Effector memory CD4-positive, alpha-beta T cell (primary cell): ENCODE measurements around the gene MTHFSD.

Experiments used
- DNase-seq, 3 donors: peaks; one replicate each; pipeline ENCODE4 v3.0.0-alpha.2; 2020
- H3K27ac ChIP-seq: 2 replicates; pipeline ENCODE4 v1.7.0; 2013; ENCODE audit warnings: mild to moderate bottlenecking, low read length, moderate library complexity; ENCODE audit not compliant: insufficient read depth, poor library complexity, severe bottlenecking
- H3K27me3 ChIP-seq: replicated peaks from 2 replicates; pipeline ENCODE4 v1.7.0; 2013; ENCODE audit warnings: mild to moderate bottlenecking, low read length; ENCODE audit not compliant: insufficient read depth, control insufficient read depth, poor library complexity, severe bottlenecking
- H3K36me3 ChIP-seq: 2 replicates; pipeline ENCODE4 v1.7.0; 2013; ENCODE audit warnings: mild to moderate bottlenecking, low read length, moderate library complexity; ENCODE audit not compliant: control insufficient read depth, insufficient read depth
- H3K4me1 ChIP-seq: 2 replicates; pipeline ENCODE4 v1.7.0; 2013; ENCODE audit warnings: low read length, mild to moderate bottlenecking; ENCODE audit not compliant: control insufficient read depth, insufficient read depth, poor library complexity, severe bottlenecking
- H3K4me3 ChIP-seq: 2 replicates; pipeline ENCODE4 v1.7.0; 2013; ENCODE audit warnings: low read length, low read depth, mild to moderate bottlenecking; ENCODE audit not compliant: insufficient read depth, poor library complexity, severe bottlenecking
- H3K9me3 ChIP-seq: 2 replicates; pipeline ENCODE4 v1.7.0; 2013; ENCODE audit warnings: mild to moderate bottlenecking, low read length, moderate library complexity; ENCODE audit not compliant: control insufficient read depth

The MTHFSD gene

DNA sequence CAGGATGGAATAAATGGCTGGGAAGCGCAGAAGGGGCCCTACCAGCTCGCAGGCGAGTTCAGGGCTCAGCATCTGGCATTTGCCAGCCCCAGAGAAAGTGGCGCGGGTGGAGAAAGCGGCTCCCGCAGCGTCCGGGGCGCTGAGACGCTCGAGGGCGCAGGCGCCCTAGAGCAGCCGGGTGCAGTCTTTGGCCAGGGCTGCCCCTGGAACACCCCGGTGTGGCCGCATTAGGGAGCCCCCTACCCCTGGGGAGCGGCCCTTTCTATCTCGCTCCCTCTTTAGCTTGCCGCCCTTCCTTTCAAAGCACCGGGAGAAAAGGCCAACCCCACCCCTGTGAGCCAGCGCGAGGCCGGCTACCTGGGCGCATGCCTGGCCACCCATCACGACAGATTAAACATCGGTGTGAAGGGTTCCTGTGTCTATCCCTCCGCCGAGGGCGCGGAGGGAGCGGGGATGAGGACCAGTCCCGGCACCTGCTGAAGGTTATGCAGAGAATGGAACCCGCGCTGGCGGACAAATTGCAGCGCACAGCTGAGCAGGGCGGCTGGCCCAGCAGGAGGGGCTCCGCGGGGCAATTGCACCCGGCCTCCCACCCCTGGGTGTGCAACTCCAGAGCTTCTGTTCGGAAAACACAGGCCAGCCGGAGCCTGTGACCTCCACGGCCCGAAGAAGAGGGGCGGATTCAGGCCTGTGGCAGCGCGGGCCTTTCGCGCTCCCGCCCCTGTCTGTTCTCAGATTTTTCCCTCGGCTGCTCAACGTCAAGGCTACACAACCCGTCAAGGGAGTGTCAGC, 60.3 kb downstream of the MTHFSD start:
- DNase-seq: no peak
- no peak overlapping the region for H3K27ac ChIP-seq
- no peaks in the 10 kb centered on the region for H3K4me1 ChIP-seq
- H3K36me3 ChIP-seq: no peaks in the 10 kb centered on the region
- peaks cover 35% of the 10 kb centered on the region for H3K27me3 ChIP-seq
- no peak overlapping the region for H3K4me3 ChIP-seq
- no peaks in the 10 kb centered on the region for H3K9me3 ChIP-seq

DNA sequence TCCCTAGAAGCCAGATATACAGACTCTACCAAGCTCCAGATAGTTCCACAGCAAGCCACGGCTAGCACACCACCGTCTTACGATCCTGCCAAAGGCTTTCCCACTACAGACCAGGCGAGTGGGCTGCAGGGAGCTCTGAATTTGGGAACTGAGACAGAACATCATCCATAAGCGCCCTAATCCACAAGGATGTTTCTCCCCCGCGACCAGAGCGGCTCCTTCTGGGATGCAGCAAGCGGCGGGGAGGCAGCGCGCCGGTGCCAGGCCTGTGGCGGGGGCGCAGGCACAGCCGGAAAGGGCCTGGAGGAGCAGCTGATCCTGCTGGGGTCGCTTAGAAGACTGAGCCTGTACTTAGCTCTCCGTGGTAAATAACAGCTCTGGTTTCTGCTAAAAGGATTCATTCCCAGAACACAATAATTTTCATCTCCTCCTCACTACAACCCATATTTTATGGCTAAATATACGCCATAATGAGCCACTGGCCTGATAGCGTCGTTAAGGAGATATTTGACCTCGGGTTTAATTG, 60.9 kb downstream of the MTHFSD start:
- H3K27ac ChIP-seq: no peak overlapping the region
- peaks cover 35% of the 10 kb centered on the region for H3K27me3 ChIP-seq
- no peaks in the 10 kb centered on the region for H3K9me3 ChIP-seq
- H3K4me3 ChIP-seq: no peak overlapping the region
- DNase-seq: no peak
- H3K36me3 ChIP-seq: no peaks in the 10 kb centered on the region
- no peaks in the 10 kb centered on the region for H3K4me1 ChIP-seq

GRCh38 chr16:86492961-86493629, 61.9 kb downstream of the MTHFSD start:
- Histone ChIP-seq H3K4me3 (no peak overlapping the region), H3K9me3 (no peaks in the 10 kb centered on the region), H3K36me3 (no peaks in the 10 kb centered on the region), H3K4me1 (no peaks in the 10 kb centered on the region), H3K27me3 (peaks cover 25% of the 10 kb centered on the region), H3K27ac (no peak overlapping the region)
- no peak for DNase-seq

- DNase-seq: no peak
- no peaks in the 10 kb centered on the region for H3K36me3 ChIP-seq
- no peaks in the 10 kb centered on the region for H3K4me1 ChIP-seq
- H3K27me3 ChIP-seq: peaks cover 25% of the 10 kb centered on the region
- no peaks in the 10 kb centered on the region for H3K9me3 ChIP-seq
- no peak overlapping the region for H3K27ac ChIP-seq
- H3K4me3 ChIP-seq: no peak overlapping the region
These were observed 62.6 kb downstream of the MTHFSD start for GRCh38 chr16:86492267-86492960.

- H3K36me3 ChIP-seq: no peaks in the 10 kb centered on the region
- no peak for DNase-seq
- H3K4me3 ChIP-seq: no peak overlapping the region
- H3K9me3 ChIP-seq: no peaks in the 10 kb centered on the region
- H3K27ac ChIP-seq: no peak overlapping the region
- no peaks in the 10 kb centered on the region for H3K4me1 ChIP-seq
- peaks cover 20% of the 10 kb centered on the region for H3K27me3 ChIP-seq
These were observed 63.4 kb downstream of the MTHFSD start for GRCh38 chr16:86491640-86492023.

DNA sequence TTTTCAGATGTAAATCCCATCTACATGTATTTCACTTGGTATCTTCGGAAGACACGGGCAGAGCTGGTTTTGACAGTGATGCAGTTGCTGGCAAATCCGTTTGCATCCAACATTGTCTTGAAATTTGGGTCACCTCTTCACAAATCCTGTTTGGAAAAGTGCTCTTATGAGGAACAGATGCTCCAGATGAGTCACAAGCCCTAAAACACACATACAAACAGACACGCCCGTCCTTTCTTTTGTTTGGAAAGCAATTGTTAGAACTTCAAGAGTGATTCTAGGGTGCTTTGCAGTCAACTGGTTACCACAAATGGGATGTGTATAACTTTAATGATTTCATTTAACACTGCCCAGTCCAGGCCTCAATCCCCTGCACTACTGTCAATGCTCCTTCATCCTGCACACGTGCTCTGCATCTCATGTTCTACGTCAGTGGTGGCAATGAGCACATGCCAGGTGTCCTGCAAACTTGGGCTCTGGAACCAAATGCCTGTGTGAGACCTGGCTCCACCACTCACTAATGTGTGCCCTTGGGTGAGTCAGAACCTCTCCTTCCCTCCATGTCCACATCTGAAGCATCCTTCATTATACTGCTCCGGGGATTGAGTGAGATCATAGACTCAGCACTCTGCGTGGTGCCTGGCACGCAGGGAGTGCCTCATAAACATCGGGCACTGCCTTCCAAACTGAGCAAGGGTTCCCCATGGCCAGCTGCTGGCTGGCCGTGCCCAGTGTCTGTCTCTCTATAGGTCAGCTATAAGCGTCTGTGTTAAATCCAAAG, 64.0 kb downstream of the MTHFSD start:
- Histone ChIP-seq H3K27ac (no peak overlapping the region), H3K27me3 (peaks cover 19% of the 10 kb centered on the region), H3K9me3 (no peaks in the 10 kb centered on the region), H3K36me3 (no peaks in the 10 kb centered on the region), H3K4me1 (no peaks in the 10 kb centered on the region), H3K4me3 (no peak overlapping the region)
- DNase-seq: no peak

- peaks cover 6% of the 10 kb centered on the region for H3K27me3 ChIP-seq
- H3K9me3 ChIP-seq: peaks cover 6% of the 10 kb centered on the region
- DNase-seq: no peak
- H3K4me1 ChIP-seq: no peaks in the 10 kb centered on the region
- H3K27ac ChIP-seq: no peak overlapping the region
- no peak overlapping the region for H3K4me3 ChIP-seq
- H3K36me3 ChIP-seq: no peaks in the 10 kb centered on the region
These were observed 69.3 kb downstream of the MTHFSD start for GRCh38 chr16:86485746-86486145.

DNA sequence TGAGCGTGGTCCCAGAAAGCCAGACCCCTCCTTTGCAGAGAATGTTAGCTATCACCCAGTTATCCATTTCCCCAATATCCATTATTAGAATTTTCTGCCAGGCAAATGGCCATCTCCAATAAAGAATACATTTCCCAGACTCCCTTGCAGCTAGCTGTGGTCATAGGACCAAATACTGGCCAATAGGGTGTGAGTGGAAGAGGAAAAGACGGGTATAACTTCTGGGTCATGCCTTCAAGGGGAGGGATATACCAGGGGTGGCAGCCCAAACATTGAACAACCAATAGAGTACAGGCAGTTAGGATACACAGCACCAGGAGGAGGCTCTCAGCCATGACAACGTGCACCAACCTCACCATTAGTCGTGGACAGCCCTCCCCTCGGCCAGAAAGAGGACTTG, 70.8 kb downstream of the MTHFSD start:
- Histone ChIP-seq H3K4me3 (no peak overlapping the region), H3K4me1 (no peaks in the 10 kb centered on the region), H3K36me3 (no peaks in the 10 kb centered on the region), H3K27me3 (peaks cover 5% of the 10 kb centered on the region), H3K27ac (no peak overlapping the region), H3K9me3 (peaks cover 6% of the 10 kb centered on the region)
- no peak for DNase-seq

DNA sequence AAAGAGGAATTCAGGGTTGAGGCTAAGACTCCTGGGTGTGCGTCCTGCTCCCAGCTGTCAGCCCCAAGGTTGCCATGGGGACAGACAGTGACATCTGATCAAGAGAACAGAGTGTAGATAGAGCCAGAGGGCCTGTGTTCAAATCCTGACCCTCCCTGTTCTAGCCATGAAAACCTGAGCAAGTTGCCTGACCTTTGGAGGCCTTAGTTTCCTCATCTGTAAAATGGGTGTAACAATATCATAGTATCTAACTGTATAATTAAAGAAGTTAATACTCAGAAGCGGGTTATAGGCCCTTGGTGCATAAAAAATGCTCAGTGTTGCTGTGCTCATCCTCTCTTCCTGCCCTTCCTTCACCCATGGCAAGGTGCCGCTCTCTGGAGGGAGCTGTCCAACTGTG, 73.4 kb downstream of the MTHFSD start:
- peaks cover 6% of the 10 kb centered on the region for H3K9me3 ChIP-seq
- H3K27ac ChIP-seq: no peak overlapping the region
- peaks cover 3% of the 10 kb centered on the region for H3K27me3 ChIP-seq
- no peak overlapping the region for H3K4me3 ChIP-seq
- DNase-seq: no peak
- H3K4me1 ChIP-seq: no peaks in the 10 kb centered on the region
- H3K36me3 ChIP-seq: no peaks in the 10 kb centered on the region
